Activated B cell treated with CpG ODN at 0.5 μM for 24 hours (primary cell): ENCODE measurements around the gene CHST8. TPM values are rescaled to one million over a fixed set of nuclear protein-coding genes. Genes with fewer than 3 reads are reported as not detected.
A peak's percentile ranks its signal among the peaks of the same experiment; 100 is the strongest.

Experiments used
- ATAC-seq: fragments of 200-7000 bp; cut with Tn5 transposase; one replicate; pipeline ENCODE4 v1.10.0; 2021; ENCODE audit warnings: low read depth, mild to moderate bottlenecking, moderate library complexity
- CTCF ChIA-PET: fragments of 350-600 bp; sonication (Branson Sonifier 250); formaldehyde crosslinking; loops from one replicate; lab custom pipeline; 2021; ENCODE audit warnings: antibody characterized with exemption; lab: Charles Lee
- POLR2A ChIA-PET: fragments of 350-600 bp; sonication (Branson Sonifier 250); formaldehyde crosslinking; loops from one replicate; lab custom pipeline; 2021; ENCODE audit warnings: antibody characterized with exemption; lab: Charles Lee
- DNase-seq: peaks from one replicate; pipeline ENCODE4 v3.0.0; 2022
- H3K27ac Mint-ChIP-seq: one replicate; pipeline ENCODE4 v1.8.0; 2020; ENCODE audit warnings: mixed read lengths
- H3K27me3 Mint-ChIP-seq: one replicate; pipeline ENCODE4 v1.8.0; 2021; ENCODE audit warnings: mixed read lengths
- H3K36me3 Mint-ChIP-seq: one replicate; pipeline ENCODE4 v1.8.0; 2021; ENCODE audit warnings: low read depth, mixed read lengths
- H3K4me1 Mint-ChIP-seq: one replicate; pipeline ENCODE4 v1.8.0; 2021; ENCODE audit warnings: mixed read lengths
- H3K4me3 Mint-ChIP-seq: one replicate; pipeline ENCODE4 v1.8.0; 2020; ENCODE audit warnings: mild to moderate bottlenecking, mixed read lengths
- H3K9me3 Mint-ChIP-seq: one replicate; pipeline ENCODE4 v1.8.0; 2020; ENCODE audit warnings: mixed read lengths
- intact Hi-C: fragments of 100-400 bp; cut with micrococcal nuclease; formaldehyde crosslinking; loops from one replicate; pipeline ENCODE4 v1.15.1; 2024
- total RNA-seq: library from RNA; stranded (reverse); gene quantifications from 2 replicates; pipeline ENCODE4 v1.2.3, GENCODE V29; 2022
- TF ChIP-seq, protein P1 (sequence below): fragments of 200-600 bp; IDR thresholded peaks from one replicate; pipeline ENCODE4 v1.8.0; 2022; ENCODE audit warnings: antibody characterized with exemption, mild to moderate bottlenecking

The CHST8 gene
- total RNA-seq, 1 donor from 2014 or later: not detected

- ChIA-PET POLR2A (no interaction called here), CTCF (no interaction called here)
- Mint-ChIP-seq H3K9me3 (no peaks in the 10 kb centered on the region), H3K4me3 (no peak overlapping the region), H3K27ac (no peak overlapping the region), H3K4me1 (no peaks in the 10 kb centered on the region), H3K36me3 (no peaks in the 10 kb centered on the region), H3K27me3 (peaks cover 22% of the 10 kb centered on the region)
- ATAC-seq: no peak
- intact Hi-C loops: no loop called here
- TF ChIP-seq, protein P1, sequence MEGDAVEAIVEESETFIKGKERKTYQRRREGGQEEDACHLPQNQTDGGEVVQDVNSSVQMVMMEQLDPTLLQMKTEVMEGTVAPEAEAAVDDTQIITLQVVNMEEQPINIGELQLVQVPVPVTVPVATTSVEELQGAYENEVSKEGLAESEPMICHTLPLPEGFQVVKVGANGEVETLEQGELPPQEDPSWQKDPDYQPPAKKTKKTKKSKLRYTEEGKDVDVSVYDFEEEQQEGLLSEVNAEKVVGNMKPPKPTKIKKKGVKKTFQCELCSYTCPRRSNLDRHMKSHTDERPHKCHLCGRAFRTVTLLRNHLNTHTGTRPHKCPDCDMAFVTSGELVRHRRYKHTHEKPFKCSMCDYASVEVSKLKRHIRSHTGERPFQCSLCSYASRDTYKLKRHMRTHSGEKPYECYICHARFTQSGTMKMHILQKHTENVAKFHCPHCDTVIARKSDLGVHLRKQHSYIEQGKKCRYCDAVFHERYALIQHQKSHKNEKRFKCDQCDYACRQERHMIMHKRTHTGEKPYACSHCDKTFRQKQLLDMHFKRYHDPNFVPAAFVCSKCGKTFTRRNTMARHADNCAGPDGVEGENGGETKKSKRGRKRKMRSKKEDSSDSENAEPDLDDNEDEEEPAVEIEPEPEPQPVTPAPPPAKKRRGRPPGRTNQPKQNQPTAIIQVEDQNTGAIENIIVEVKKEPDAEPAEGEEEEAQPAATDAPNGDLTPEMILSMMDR: no peak
- no peak for DNase-seq
Measured at GRCh38 chr19:33784432-33784831, 162.7 kb downstream of the CHST8 start.

GRCh38 chr19:33785795-33786194 is 164.0 kb downstream of the CHST8 start:
- H3K4me3 Mint-ChIP-seq: no peak overlapping the region
- H3K4me1 Mint-ChIP-seq: no peaks in the 10 kb centered on the region
- TF ChIP-seq, protein P1: no peak
- no peaks in the 10 kb centered on the region for H3K36me3 Mint-ChIP-seq
- H3K9me3 Mint-ChIP-seq: no peaks in the 10 kb centered on the region
- ATAC-seq: no peak
- H3K27me3 Mint-ChIP-seq: peaks cover 18% of the 10 kb centered on the region
- DNase-seq: no peak
- POLR2A ChIA-PET: no interaction called here
- CTCF ChIA-PET: interaction anchor here (1.0 kb wide), 1 partner anchor 212 kb away, joined by 3 read pairs; no protein-coding TSS in a partner anchor
- H3K27ac Mint-ChIP-seq: no peak overlapping the region
- intact Hi-C loops: no loop called here

DNA sequence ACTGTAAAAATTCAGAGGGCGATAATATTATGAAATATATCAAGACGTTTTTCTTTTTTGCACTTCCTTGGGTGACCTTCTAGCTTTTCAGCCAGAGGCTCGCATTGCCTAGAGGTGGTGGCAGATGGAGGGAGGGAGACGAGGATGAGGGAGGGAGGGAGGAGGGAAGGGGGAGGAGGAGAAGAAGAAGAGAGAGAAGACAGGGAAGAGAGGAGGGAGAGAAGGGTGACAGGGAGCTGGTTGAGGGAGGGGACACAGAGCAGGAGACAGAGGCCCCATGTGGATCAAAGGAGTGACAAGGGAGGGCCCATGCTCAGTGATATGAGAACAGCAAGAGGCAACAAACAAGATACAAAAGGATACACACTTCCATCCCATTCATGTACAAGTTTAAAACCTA is 166.9 kb downstream of the CHST8 start:
- POLR2A ChIA-PET: no interaction called here
- intact Hi-C loops: no loop called here
- Mint-ChIP-seq H3K27me3 (peaks cover 27% of the 10 kb centered on the region), H3K4me3 (no peak overlapping the region), H3K4me1 (no peaks in the 10 kb centered on the region), H3K9me3 (no peaks in the 10 kb centered on the region), H3K27ac (no peak overlapping the region), H3K36me3 (no peaks in the 10 kb centered on the region)
- CTCF ChIA-PET: no interaction called here
- no peak for DNase-seq
- ATAC-seq: no peak
- TF ChIP-seq, protein P1: no peak

GRCh38 chr19:33789344-33789743 is 167.6 kb downstream of the CHST8 start:
- Mint-ChIP-seq H3K27ac (no peak overlapping the region), H3K4me3 (no peak overlapping the region), H3K4me1 (no peaks in the 10 kb centered on the region), H3K27me3 (peaks cover 28% of the 10 kb centered on the region), H3K9me3 (no peaks in the 10 kb centered on the region), H3K36me3 (no peaks in the 10 kb centered on the region)
- intact Hi-C loops: no loop called here
- ChIA-PET POLR2A (no interaction called here), CTCF (no interaction called here)
- ATAC-seq (no peak), DNase-seq (no peak)
- TF ChIP-seq, protein P1: no peak

DNA sequence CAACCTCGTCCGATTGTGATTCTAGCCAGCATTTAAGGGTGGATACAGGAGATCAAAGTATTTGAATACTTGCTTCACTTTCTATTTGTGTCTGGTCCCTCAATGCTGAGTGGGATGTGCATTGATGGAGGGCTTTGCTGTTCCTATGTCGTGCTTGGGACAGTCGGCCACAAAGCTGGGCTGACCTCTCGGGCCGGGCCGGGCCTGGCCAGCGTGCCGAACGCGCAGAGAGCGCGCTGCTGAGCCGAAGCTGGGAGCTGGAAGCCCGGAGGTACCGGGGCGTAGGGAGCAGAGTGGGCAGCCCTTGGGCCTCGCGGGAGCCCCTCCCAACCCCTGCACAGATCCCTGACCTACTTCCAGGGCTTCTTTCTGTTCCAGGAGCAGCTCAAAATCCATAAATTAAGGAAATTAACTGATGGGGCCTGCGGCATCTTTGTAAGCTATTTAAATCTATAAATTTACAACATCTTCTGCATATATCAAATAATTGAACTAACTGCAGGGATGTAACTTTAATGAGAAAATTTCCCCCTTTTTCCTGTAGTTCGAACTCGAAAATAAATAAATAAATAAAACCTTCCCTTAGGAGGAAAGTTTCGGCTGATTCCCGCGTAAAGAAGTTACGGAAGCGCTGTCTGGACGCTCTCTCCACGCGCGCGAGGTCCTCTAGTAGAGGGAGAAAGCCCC is 173.1 kb downstream of the CHST8 start:
- TF ChIP-seq, protein P1: no peak
- H3K36me3 Mint-ChIP-seq: no peaks in the 10 kb centered on the region
- H3K27me3 Mint-ChIP-seq: peaks cover 19% of the 10 kb centered on the region
- H3K9me3 Mint-ChIP-seq: no peaks in the 10 kb centered on the region
- ChIA-PET POLR2A (no interaction called here), CTCF (interaction anchor here (0.7 to 2.0 kb wide), 6 partner anchors 17 to 351 kb away, joined by 3 to 12 read pairs (median 4); no protein-coding TSS in a partner anchor)
- H3K4me1 Mint-ChIP-seq: peaks cover 5% of the 10 kb centered on the region
- DNase-seq (no peak), ATAC-seq (no peak)
- peak overlapping the region; percentile 46 for H3K27ac Mint-ChIP-seq
- intact Hi-C loops: loop anchor here (1.0 to 5.0 kb wide), 6 partner anchors 202 to 618 kb away; no protein-coding TSS in a partner anchor
- H3K4me3 Mint-ChIP-seq: peak overlapping the region; percentile 73
